ENCODE results near the gene C14orf119. TPM values are rescaled to one million over a fixed set of nuclear protein-coding genes. Genes with fewer than 3 reads are reported as not detected.

Gene C14orf119
- total RNA-seq, 2 experiments from 2014 or later: 42.4 to 44.5 TPM

DNA sequence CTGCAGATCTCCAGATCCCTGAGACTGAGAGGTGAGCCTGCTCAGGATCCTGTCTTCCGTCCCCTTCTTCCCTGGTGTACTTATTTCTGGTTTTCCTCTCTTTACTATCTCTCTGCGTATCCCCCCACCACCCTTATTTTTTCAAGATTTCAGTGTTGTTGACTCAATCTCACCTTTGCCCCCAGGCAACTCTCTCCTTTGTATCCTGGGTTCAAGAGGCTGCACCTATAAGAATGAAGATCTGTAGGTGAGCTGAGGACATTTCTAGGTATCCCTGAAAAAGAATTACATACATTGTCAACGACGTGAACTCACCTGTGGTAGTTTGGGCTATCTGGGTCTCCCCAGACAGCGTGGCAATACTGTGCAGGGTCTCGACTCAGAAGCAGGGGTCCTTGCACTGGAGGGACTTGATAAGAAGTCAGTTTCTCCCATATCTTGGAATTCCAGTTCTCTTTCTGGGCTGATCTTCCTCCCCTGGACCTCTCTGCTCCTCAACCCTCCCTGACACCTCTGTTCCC lies 8.8 kb downstream of the C14orf119 start:
- no peaks in the 10 kb centered on the region for H4K20me1 ChIP-seq (ENCODE audit: insufficient read depth, low read length)
- no peak overlapping the region for H2AFZ ChIP-seq (ENCODE audit: low read length)
- H3K36me3 ChIP-seq (ENCODE audit: insufficient read depth, low read length): peaks cover 2% of the 10 kb centered on the region
- no peaks in the 10 kb centered on the region for H3K4me1 ChIP-seq (ENCODE audit: insufficient read depth, low read length, poor library complexity, severe bottlenecking)
- TF ChIP-seq, protein P1, sequence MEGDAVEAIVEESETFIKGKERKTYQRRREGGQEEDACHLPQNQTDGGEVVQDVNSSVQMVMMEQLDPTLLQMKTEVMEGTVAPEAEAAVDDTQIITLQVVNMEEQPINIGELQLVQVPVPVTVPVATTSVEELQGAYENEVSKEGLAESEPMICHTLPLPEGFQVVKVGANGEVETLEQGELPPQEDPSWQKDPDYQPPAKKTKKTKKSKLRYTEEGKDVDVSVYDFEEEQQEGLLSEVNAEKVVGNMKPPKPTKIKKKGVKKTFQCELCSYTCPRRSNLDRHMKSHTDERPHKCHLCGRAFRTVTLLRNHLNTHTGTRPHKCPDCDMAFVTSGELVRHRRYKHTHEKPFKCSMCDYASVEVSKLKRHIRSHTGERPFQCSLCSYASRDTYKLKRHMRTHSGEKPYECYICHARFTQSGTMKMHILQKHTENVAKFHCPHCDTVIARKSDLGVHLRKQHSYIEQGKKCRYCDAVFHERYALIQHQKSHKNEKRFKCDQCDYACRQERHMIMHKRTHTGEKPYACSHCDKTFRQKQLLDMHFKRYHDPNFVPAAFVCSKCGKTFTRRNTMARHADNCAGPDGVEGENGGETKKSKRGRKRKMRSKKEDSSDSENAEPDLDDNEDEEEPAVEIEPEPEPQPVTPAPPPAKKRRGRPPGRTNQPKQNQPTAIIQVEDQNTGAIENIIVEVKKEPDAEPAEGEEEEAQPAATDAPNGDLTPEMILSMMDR (conservative IDR thresholded peaks at IDR 0.05; ENCODE audit: low read length): no peak
- no peak for TF ChIP-seq EZH2phosphoT487 (IDR thresholded peaks at IDR 0.05; ENCODE audit: borderline replicate concordance, low read depth, low read length)
- BruUV-seq (replicated peaks): no TSS peak
- H3K4me3 ChIP-seq (ENCODE audit: low read depth, low read length, poor library complexity, severe bottlenecking): no peak overlapping the region
- H3K4me2 ChIP-seq (ENCODE audit: low read length): no peak overlapping the region
- no peak for DNase-seq (ENCODE audit: low spot score)
- intact Hi-C loops (cut with micrococcal nuclease; ENCODE audit: unreplicated experiment): no loop called here
- no peaks in the 10 kb centered on the region for H3K9me3 ChIP-seq (ENCODE audit: low read length)
- no peak overlapping the region for H3K27ac ChIP-seq (ENCODE audit: low read depth, low read length, poor library complexity, severe bottlenecking)
- ChIA-PET CTCF (ENCODE audit: unreplicated experiment) (no interaction called here), POLR2A (interaction anchor here (0.7 kb wide), 1 partner anchor 493 kb away, joined by 3 read pairs; no protein-coding TSS in a partner anchor)
- no peaks in the 10 kb centered on the region for H3K79me2 ChIP-seq (ENCODE audit: insufficient read depth, low read depth, low read length)
- no peaks in the 10 kb centered on the region for H3K9me2 ChIP-seq (ENCODE audit: insufficient read depth, low read length)

DNA sequence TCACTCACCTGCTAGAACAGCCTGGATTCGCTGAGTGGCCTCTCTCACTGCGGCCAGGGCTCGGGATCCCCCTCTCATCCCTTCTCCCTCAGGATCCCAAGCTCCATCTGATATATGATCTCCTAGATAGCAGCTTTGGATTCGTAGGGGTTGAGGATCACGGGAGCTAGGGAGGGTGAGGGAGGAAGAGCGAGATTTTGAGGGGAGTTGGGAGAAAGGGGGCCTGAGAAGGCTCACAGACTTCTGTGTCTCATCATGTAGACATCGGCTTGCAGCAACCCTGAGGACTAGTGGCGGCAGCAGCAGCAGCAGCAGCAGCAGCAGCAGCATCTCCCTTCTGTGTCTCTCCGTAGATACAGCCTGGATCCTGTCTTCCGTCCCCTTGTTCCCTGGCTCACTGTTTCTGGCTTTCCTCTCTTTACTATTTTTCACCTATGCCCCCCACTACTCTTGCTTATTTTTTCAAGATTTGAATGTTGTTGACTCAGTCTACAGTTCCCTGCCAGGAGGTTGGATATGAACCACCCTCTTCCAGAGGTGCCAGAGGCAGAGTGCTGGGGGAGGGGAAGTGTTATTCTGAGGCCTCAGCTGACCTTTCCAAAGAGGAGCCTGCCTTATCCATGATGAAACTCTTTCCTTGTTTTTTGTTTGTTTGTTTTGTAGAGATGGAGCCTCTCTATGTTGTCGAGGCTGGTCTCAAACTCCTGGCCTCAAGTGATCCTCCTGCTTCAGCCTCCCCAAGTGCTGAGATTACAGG lies 9.5 kb downstream of the C14orf119 start, which contains the start of gene CIROP:
TSS of gene CIROP (minus strand) at position 399 of the 757 bp plus-strand sequence. CDS start at position 330, 69 bp downstream.
- Histone ChIP-seq H3K9me3 (ENCODE audit: low read length) (no peaks in the 10 kb centered on the region), H3K9me2 (ENCODE audit: insufficient read depth, low read length) (no peaks in the 10 kb centered on the region), H3K4me3 (ENCODE audit: low read depth, low read length, poor library complexity, severe bottlenecking) (no peak within 1 kb of the TSS), H3K36me3 (ENCODE audit: insufficient read depth, low read length) (no peaks in the 10 kb centered on the region), H3K79me2 (ENCODE audit: insufficient read depth, low read depth, low read length) (no peaks in the 10 kb centered on the region), H3K4me2 (ENCODE audit: low read length) (no peak within 1 kb of the TSS), H3K27ac (ENCODE audit: low read depth, low read length, poor library complexity, severe bottlenecking) (no peak within 1 kb of the TSS), H2AFZ (ENCODE audit: low read length) (no peak within 1 kb of the TSS), H4K20me1 (ENCODE audit: insufficient read depth, low read length) (no peaks in the 10 kb centered on the region), H3K4me1 (ENCODE audit: insufficient read depth, low read length, poor library complexity, severe bottlenecking) (no peaks in the 10 kb centered on the region)
- CTCF ChIA-PET (ENCODE audit: unreplicated experiment): no interaction called here
- no peak for TF ChIP-seq EZH2phosphoT487 (IDR thresholded peaks at IDR 0.05; ENCODE audit: borderline replicate concordance, low read depth, low read length)
- POLR2A ChIA-PET: interaction anchor here (0.7 kb wide), 1 partner anchor 494 kb away, joined by 3 read pairs; no protein-coding TSS in a partner anchor
- no TSS peak for BruUV-seq (replicated peaks)
- no peak for DNase-seq (ENCODE audit: low spot score)
- intact Hi-C loops (cut with micrococcal nuclease; ENCODE audit: unreplicated experiment): no loop called here

DNA sequence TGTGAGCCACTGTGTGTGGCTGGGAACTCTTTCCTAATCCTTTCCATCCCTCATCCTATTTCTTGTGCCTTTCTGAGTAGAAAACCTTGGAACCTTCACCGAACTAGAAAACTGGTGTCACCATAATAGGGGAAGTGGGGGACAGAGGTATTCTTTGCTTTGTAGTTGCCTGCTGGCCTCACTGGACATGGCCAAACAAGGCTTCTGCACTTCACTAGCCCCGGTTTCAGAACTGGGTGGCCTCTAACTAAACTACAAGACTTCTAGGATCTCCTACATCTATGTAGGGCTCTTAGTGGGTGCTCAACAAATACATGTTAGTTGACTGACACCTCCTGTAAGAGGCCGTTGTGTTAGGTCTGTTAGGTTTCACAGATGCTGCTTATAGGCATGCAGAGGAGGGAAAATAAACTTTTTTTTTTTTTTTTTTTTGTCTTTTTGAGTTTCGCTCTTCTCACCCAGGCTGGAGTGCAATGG lies 10.1 kb downstream of the C14orf119 start:
- Histone ChIP-seq H4K20me1 (ENCODE audit: insufficient read depth, low read length) (no peaks in the 10 kb centered on the region), H3K79me2 (ENCODE audit: insufficient read depth, low read depth, low read length) (no peaks in the 10 kb centered on the region), H3K4me2 (ENCODE audit: low read length) (no peak overlapping the region), H3K4me3 (ENCODE audit: low read depth, low read length, poor library complexity, severe bottlenecking) (no peak overlapping the region), H2AFZ (ENCODE audit: low read length) (no peak overlapping the region), H3K9me3 (ENCODE audit: low read length) (no peaks in the 10 kb centered on the region), H3K36me3 (ENCODE audit: insufficient read depth, low read length) (no peaks in the 10 kb centered on the region), H3K27ac (ENCODE audit: low read depth, low read length, poor library complexity, severe bottlenecking) (no peak overlapping the region), H3K9me2 (ENCODE audit: insufficient read depth, low read length) (no peaks in the 10 kb centered on the region), H3K4me1 (ENCODE audit: insufficient read depth, low read length, poor library complexity, severe bottlenecking) (no peaks in the 10 kb centered on the region)
- intact Hi-C loops (cut with micrococcal nuclease; ENCODE audit: unreplicated experiment): no loop called here
- DNase-seq (ENCODE audit: low spot score): no peak
- POLR2A ChIA-PET: no interaction called here
- TF ChIP-seq, protein P1 (conservative IDR thresholded peaks at IDR 0.05; ENCODE audit: low read length): no peak
- no peak for TF ChIP-seq EZH2phosphoT487 (IDR thresholded peaks at IDR 0.05; ENCODE audit: borderline replicate concordance, low read depth, low read length)
- no TSS peak for BruUV-seq (replicated peaks)
- CTCF ChIA-PET (ENCODE audit: unreplicated experiment): no interaction called here

Measured in OCI-LY7 (cell line).